HG03439 (cell line): Measurements from ENCODE around the gene DOCK11.
"Not testable (repeated sequence)": the region's sequence is repeated elsewhere in the genome, so short reads cannot be mapped to it uniquely, and the experiment has no call there.

Experiments
- ATAC-seq: cut with Tn5 transposase; IDR thresholded peaks from one replicate; pipeline ENCODE4 v1.9.1; 2021; ENCODE audit warnings: mild to moderate bottlenecking, moderate library complexity; ENCODE audit not compliant: unreplicated experiment

Gene DOCK11

GRCh38 chrX:118679290-118679689 is 183.7 kb downstream of the DOCK11 start:
- ATAC-seq, result no peak

DNA sequence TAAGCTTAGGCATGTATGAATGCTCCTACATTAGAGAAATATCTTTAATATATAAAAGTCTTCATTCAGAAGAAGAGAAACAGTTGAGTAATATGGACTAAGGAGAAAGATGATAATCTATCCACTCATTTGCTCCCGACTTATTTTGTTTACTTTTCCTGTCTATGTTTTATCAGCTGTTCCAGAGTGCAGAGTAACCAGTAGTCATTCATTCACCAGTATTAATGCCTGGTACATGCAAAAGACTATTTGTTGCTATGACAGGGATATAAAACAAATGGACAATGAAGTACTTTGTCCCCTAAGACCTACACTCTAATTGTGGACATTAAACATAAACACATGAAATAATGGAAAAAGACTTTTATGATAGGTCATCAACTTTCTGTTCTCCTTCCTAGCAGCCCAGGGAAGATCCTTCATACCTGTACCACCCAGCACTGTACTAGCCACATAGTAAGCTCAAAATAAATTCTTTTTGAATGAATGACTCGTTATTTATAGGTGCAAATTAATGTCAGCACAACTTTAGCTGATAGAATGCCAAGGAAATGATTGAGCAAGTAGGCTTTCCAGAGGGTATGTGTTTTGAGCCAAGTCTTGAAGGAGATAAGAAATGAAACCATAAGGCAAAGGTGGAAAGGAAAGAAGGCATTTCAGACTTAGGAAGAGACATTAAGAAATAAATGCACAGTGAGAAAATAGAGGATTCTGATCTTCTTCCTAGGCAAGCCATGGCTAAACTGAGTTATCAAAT is 186.8 kb downstream of the DOCK11 start:
- no peak for ATAC-seq

DNA sequence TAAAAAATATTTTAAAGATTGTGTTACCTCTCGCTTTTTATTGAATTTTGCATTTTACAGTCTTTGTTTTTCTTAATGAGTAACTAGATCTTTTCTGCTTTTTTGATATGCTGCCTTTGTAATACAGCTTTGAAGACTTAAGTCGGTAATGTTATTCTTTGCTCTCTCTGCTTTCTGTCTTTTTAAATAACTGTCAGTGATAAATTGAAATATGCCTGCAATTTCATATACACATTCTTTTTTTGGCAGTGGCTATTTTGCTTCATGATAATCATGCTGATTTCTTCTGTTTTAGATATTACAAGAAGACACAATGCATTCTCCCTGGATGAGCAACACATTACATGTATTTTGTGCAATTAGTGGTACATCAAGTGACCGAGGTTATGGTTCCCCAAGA is 189.8 kb downstream of the DOCK11 start:
- ATAC-seq, result no peak

DNA sequence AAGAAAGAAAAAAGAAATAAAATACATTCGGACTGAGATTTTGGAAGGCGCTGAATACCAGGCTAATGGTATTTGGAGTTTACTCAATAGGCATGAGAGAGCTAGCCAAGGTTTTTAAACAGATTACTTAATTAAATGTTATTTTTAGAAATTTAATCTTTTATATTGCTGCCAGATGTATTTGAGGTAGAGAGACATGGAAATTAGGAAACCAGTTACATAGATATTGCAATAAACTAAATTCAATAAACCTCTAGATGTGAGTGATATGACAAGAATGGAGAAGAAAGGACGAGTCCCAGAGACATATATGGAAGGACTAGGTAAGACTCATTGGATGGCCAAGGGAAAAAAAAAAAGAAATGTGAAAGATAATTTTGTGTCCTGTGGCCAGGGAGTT is 193.3 kb downstream of the DOCK11 start:
- no peak for ATAC-seq

- ATAC-seq, result no peak
These were observed 198.2 kb downstream of the DOCK11 start for GRCh38 chrX:118693843-118694242.

DNA sequence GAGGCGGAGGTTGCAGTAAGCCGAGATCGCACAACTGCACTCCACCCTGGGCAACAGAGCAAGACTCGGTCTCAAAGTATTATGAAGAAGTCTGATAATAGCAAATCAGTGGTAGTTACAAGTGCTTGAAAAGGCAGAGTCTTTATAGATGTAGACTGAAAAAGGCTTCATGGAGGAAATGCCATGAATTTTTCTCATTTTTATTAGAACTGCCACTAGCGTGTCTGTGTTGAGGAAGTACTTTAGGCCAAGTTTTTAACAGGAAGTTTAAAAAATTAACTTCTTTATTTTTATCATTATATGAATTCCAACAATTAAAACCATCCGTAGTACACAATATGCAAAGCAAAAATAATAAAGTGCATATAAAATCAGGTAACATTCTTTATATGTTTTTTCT is 199.0 kb downstream of the DOCK11 start:
- ATAC-seq, result no peak

GRCh38 chrX:118698516-118699170 is 203.0 kb downstream of the DOCK11 start:
- no peak for ATAC-seq

GRCh38 chrX:118702741-118703140 is 207.1 kb downstream of the DOCK11 start:
- ATAC-seq, result no peak

DNA sequence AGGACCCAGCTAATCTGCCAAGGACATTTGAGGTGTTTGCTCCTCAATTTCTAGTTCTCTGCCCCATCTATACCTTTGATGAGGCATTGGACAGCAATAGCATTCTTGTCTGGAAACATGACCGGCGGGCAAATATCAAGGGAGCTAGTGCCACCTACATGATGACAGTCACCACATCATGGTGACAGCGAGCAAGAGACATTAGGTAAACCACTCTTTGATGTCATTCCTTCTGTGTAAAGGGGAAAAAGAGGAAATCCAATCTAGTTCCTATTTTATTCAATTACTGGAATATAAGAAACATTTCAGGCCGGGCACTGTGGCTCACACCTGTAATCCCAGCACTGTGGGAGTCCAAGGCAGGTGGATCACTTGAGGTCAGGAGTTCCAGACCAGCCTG is 211.1 kb downstream of the DOCK11 start:
- ATAC-seq, result no peak

DNA sequence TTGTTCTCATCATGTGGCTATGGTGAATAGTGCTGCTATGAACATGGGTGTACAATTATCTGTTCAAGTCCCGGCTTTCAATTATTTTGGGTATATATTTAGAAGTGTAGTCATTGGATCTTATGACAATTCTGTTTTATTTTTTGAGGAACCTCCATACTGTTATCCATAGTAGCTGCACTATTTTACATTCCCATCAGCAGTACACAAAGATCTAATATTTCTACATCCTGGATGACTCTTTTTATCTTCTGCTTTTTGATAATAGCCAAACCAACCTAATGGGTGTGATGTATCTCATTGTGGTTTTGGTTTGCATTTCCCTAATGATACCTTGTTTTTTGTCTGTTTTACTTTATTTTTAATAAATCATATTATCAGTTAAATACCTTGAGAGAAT is 218.9 kb downstream of the DOCK11 start:
- no peak for ATAC-seq

DNA sequence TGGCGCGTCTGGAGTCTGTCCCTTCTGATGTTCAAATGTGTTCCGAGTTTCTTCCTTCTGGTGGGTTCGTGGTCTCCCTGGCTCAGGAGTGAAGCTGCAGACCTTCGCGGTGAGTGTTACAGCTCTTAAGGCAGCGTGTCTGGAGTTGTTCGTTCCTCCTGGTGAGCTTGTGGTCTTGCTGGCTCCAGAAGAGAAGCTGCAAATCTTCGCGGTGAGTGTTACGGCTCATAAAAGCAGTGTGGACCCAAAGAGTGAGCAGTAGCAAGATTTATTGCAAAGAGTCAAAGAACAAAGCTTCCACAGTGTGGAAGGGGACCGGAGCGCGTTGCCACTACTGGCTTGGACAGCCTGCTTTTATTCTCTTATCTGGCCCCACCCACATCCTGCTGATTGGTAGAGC is 220.3 kb downstream of the DOCK11 start:
- ATAC-seq, result not testable (repeated sequence)

DNA sequence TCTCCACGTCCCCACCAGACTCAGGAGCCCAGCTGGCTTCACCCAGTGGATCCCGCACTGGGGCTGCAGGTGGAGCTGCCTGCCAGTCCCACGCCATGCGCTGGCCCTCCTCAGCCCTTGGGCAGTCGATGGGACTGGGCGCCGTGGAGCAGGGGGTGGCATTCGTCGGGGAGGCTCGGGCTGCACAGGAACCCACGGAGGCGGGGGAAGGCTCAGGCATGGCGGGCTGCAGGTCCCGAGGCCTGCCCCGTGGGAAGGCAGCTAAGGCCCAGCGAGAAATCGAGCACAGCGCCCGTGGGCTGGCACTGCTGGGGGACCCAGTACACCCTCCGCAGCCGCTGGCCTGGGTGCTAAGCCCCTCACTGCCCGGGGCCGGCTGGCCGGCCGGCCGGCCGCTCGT is 221.2 kb downstream of the DOCK11 start:
- ATAC-seq, result not testable (repeated sequence)

DNA sequence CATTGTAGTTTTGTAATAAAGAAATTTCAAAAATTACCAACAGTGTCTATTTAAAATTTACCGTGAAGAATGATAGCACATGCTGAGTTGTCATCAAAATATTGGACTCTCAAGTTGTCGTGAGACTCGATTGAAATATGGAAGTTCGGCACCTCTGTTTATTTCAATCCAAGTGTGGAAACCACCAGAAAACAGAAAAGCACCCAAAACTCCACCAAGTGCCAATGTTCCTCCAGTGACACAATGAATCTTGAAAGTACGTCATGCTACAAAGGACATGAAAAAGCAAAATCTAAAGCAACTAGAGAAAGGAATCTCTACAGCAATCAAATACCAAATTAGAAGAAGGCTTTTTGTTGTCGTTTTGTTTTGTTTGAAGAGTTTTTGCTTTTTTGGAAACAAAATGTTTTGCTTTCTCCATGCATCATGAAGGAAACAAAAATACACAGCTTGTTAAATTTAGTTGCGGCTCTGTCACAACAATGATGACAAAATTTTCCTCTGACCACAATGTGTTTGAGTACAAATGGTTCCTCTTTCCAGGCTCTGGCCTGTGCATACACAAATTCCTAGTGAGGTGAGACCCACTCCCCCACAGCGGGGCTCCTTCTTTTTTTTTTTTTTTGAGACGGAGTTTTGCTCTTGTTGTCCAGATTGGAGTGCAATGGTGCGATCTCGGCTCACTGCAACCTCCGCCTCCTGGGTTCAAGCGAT is 222.2 kb downstream of the DOCK11 start:
- no peak for ATAC-seq

- no peak for ATAC-seq
These were observed 223.1 kb downstream of the DOCK11 start for GRCh38 chrX:118718737-118719136.

DNA sequence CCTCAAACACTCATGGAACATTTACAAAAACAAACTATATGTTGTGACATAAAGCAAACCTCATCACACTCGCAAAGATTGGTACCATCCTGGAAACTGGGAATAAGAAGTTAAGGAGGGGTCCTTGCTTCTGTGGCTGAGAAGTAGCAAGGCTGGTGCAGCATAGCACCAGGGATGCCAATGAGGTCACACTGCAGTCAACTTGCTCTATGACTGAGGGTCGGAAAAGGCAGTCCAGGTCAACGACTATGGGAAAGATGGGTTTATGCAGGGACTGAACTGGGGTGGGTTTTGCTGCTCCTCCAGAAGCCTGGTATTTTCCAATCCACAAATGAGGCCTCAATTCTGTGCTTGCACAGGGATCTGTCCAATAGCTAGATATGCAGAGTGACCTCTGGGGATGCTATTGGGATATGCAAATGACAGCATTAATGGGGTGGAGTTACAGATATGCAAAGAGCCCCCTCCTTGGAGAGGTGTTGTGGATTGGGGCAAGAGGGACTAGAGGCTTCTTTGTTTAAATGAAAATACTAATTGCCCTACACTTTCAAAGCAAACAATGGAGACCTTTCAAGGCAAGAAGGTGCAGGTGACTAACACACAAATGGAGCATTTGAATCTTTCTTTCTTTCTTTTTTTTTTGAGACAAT is 224.6 kb downstream of the DOCK11 start:
- ATAC-seq, result no peak

GRCh38 chrX:118723376-118723775 is 227.8 kb downstream of the DOCK11 start:
- no peak for ATAC-seq

DNA sequence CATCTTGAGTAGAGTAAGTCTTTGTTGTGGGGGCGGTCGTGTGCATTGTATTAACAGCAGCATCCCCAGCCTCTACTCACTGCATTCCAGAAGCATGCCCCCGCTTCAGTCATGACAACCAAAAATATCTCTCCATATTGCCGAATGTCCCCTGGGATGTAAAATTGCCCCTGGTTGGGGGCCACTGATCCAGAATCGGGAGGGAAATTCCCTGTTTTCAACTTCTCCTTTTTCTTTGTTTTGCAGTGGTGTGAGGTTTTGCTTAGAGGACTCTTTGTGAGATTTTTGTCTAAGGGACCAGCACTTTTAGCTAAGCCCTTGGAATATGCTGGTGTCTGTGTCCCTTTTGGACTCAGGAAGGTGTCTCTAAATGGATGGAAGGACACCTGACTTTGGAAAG is 228.8 kb downstream of the DOCK11 start:
- ATAC-seq, result no peak

DNA sequence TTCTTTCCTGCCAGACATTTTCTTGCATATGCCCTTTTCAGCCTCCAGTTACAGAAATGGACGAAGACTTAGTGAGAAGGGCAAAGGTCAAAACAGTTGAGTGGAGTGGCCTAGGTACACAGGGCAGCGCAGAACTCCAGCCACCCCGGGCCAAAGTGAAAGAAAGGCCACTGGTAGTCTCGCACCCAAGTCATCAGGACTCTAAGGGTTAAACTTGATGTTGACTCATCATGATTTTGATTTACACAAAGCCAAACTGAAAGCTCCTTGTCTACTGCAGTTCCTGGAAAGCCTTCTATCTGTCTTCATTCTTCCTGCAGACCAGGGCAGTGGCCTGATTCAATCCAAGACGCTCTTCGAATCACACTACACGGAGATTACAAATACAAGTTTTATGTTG is 229.2 kb downstream of the DOCK11 start:
- ATAC-seq, result no peak

GRCh38 chrX:118726396-118726795 is 230.8 kb downstream of the DOCK11 start:
- no peak for ATAC-seq

DNA sequence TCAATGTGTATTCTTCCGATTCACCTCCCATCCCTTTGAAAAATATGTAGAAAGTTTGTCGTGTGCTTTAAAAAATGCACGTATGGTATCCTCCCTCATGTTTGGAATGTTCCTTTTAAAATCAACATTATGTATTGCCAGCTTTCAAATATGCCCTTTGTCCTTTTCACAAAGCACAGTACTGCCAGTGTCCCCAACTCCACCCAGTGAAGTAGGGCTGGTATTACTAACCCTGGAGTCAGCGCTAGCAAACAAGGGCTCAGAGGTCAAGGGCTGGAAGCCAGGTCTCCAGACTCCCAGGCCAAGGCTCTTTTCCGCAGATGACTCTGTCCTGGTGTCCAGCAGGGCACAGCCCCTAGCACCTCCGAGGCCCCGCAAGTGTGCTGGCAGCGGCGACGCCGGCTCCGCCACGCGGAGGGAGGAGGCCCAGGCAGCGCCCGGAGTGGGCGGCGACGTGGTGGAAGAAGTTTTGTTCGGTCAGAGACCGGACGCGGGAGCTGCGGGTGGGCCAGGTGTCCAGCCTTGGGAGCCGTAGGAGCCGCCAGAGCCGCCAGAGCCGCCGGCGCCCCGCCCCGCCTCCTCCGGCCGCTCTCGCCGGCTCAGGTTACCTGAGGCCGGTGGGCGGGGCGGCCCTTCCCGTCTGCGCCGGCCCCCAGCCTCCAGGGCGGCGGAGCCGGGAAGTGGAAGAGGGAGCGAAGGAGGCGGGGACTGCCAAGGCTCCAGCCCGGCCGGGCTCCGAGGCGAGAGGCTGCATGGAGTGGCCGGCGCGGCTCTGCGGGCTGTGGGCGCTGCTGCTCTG is 231.5 kb downstream of the DOCK11 start, which contains the start of gene IL13RA1:
Gene IL13RA1, plus strand, starts transcription at position 720 of the 799 bp plus-strand sequence. Its CDS starts 33 bp downstream, at position 753.
- peak; percentile 68 for ATAC-seq
